A549 (cell line): Measurements from ENCODE around the gene MGAT3. TPM values are rescaled to one million over a fixed set of nuclear protein-coding genes. Genes with fewer than 3 reads are reported as not detected.

Experiments used
- ATAC-seq, 2 experiments: fragments of 200-7000 bp in 1 of 2; fragments of >200 bp in 1 of 2; cut with Nextera tagmentation in 1 of 2; cut with Tn5 transposase in 1 of 2; 3 replicates each; pipeline versions ENCODE4 v1.8.0 to v1.9.1; 2018 to 2020; ENCODE audit warnings: mild to moderate bottlenecking in 1 of 2, moderate library complexity in 1 of 2
- CTCF ChIA-PET: fragments of 300-600 bp; sonication (Branson Sonifier 250); formaldehyde crosslinking; extraction: SDS; loops from one replicate; lab custom pipeline; 2021; ENCODE audit warnings: antibody characterized with exemption, inconsistent platforms; lab: Yijun Ruan, JAX
- POLR2A ChIA-PET: fragments of 350-600 bp; formaldehyde crosslinking; extraction: SDS; loops from one replicate; lab custom pipeline; 2021; ENCODE audit warnings: antibody characterized with exemption, inconsistent platforms; lab: Yijun Ruan, JAX
- DNase-seq, 2 experiments: peaks; one replicate each; pipeline versions ENCODE4 v3.0.0 to v3.0.0-alpha.2; 2011 to 2016; ENCODE audit warnings: low read depth in 1 of 2, low spot score in 1 of 2
- FAIRE-seq: peaks from 2 replicates; lab custom pipeline; 2011; peaks lifted over from hg19 to GRCh38; lab: Jason Lieb, UNC
- H3K27ac ChIP-seq, 2 experiments: fragments of >200 bp; sonication (Bioruptor Twin); formaldehyde crosslinking; 3 replicates each; pipeline ENCODE4 v1.5.1; 2016 to 2017
- H3K4me1 ChIP-seq: fragments of >200 bp; sonication (Bioruptor Twin); formaldehyde crosslinking; 3 replicates; pipeline ENCODE4 v1.6.1; 2016
- H3K4me2 ChIP-seq: fragments of >200 bp; sonication (Bioruptor Twin); formaldehyde crosslinking; 3 replicates; pipeline ENCODE4 v1.6.1; 2016
- H3K4me3 ChIP-seq: fragments of >200 bp; sonication (Bioruptor Twin); formaldehyde crosslinking; 3 replicates; pipeline ENCODE4 v1.5.1; 2016
- H3K9me3 ChIP-seq: fragments of >200 bp; sonication (Bioruptor Twin); formaldehyde crosslinking; 3 replicates; pipeline ENCODE4 v1.6.1; 2016
- CEBPB ChIP-seq, 2 experiments: fragments of >200 bp in 1 of 2; sonication (Bioruptor Twin) in 1 of 2; formaldehyde crosslinking in 1 of 2; IDR thresholded peaks; 2 replicates each; pipeline ENCODE4 v1.6.1; 2012 to 2016
- CHD2 ChIP-seq: fragments of 150-350 bp; IDR thresholded peaks from 2 replicates; pipeline ENCODE4 v1.6.1; 2014; ENCODE audit warnings: low read length; ENCODE audit not compliant: partially characterized antibody
- CHD4 ChIP-seq: fragments of 200-600 bp; sonication (generic); IDR thresholded peaks from 2 replicates; pipeline ENCODE4 v1.6.1; 2016; ENCODE audit warnings: antibody characterized with exemption, mild to moderate bottlenecking, borderline replicate concordance
- EHF ChIP-seq: fragments of 250-450 bp; sonication (Bioruptor Pico); IDR thresholded peaks from 2 replicates; pipeline ENCODE4 v1.5.0; 2020; ENCODE audit warnings: mild to moderate bottlenecking
- EHMT2 ChIP-seq: fragments of 200-600 bp; sonication (generic); IDR thresholded peaks from 2 replicates; pipeline ENCODE4 v1.6.1; 2016; ENCODE audit warnings: antibody characterized with exemption, low read depth, mild to moderate bottlenecking, moderate library complexity
- FOSB ChIP-seq: fragments of 250-450 bp; sonication (Bioruptor Pico); IDR thresholded peaks from 2 replicates; pipeline ENCODE4 v1.5.0; 2020; ENCODE audit warnings: mild to moderate bottlenecking, moderate library complexity
- FOSL2 ChIP-seq, 2 experiments: fragments of 450-650 bp in 1 of 2; fragments of >200 bp in 1 of 2; sonication (Bioruptor Twin) in 1 of 2; formaldehyde crosslinking; IDR thresholded peaks; 2 replicates each; pipeline versions ENCODE4 v1.5.0 to v1.6.1; 2016 to 2020; ENCODE audit warnings: mild to moderate bottlenecking in 1 of 2, moderate library complexity in 1 of 2
- FOXS1 ChIP-seq: fragments of 250-450 bp; sonication (Bioruptor Pico); IDR thresholded peaks from 2 replicates; pipeline ENCODE4 v1.5.0; 2020; ENCODE audit warnings: mild to moderate bottlenecking, moderate library complexity
- GATA3 ChIP-seq: IDR thresholded peaks from 2 replicates; pipeline ENCODE4 v1.6.1; 2012; ENCODE audit warnings: borderline replicate concordance
- HEYL ChIP-seq: fragments of 250-450 bp; sonication (Bioruptor Pico); IDR thresholded peaks from 2 replicates; pipeline ENCODE4 v1.8.0; 2021; ENCODE audit warnings: mild to moderate bottlenecking, moderate library complexity
- HOXB13 ChIP-seq: fragments of 250-450 bp; sonication (Bioruptor Pico); IDR thresholded peaks from 2 replicates; pipeline ENCODE4 v1.5.0; 2020; ENCODE audit warnings: low read depth, mild to moderate bottlenecking, moderate library complexity
- JUN ChIP-seq, 2 experiments: fragments of >200 bp; sonication (Bioruptor Twin); formaldehyde crosslinking; IDR thresholded peaks; 2 replicates in 1 of 2; 3 replicates in 1 of 2; pipeline ENCODE4 v1.6.1; 2016 to 2017
- JUNB ChIP-seq: fragments of >200 bp; sonication (Bioruptor Twin); formaldehyde crosslinking; IDR thresholded peaks from 2 replicates; pipeline ENCODE4 v1.6.1; 2016
- MAFK ChIP-seq: fragments of 450-650 bp; IDR thresholded peaks from 2 replicates; pipeline ENCODE4 v1.6.1; 2014; ENCODE audit not compliant: partially characterized antibody
- NPAS2 ChIP-seq: fragments of 250-450 bp; sonication (Bioruptor Pico); IDR thresholded peaks from 2 replicates; pipeline ENCODE4 v1.8.0; 2022; ENCODE audit warnings: mild to moderate bottlenecking, moderate library complexity, borderline replicate concordance
- NR3C1 ChIP-seq: fragments of >200 bp; sonication (Bioruptor Twin); formaldehyde crosslinking; IDR thresholded peaks from 3 replicates; pipeline ENCODE4 v1.6.1; 2017
- PHF8 ChIP-seq: fragments of 200-600 bp; sonication (generic); IDR thresholded peaks from 2 replicates; pipeline ENCODE4 v1.6.1; 2016; ENCODE audit warnings: low read depth, mild to moderate bottlenecking, antibody characterized with exemption, moderate library complexity, borderline replicate concordance
- POLR2A ChIP-seq: IDR thresholded peaks from 2 replicates; pipeline ENCODE4 v1.6.1; 2012; ENCODE audit warnings: mild to moderate bottlenecking, low read length
- TP53 ChIP-seq: fragments of 250-450 bp; sonication (Bioruptor Pico); IDR thresholded peaks from 2 replicates; pipeline ENCODE4 v1.5.0; 2021; ENCODE audit warnings: mild to moderate bottlenecking, moderate library complexity
- ZSCAN20 ChIP-seq: fragments of 250-450 bp; sonication (Bioruptor Pico); IDR thresholded peaks from 2 replicates; pipeline ENCODE4 v1.8.0; 2022; ENCODE audit warnings: mild to moderate bottlenecking, moderate library complexity
- WGBS: methylation state at CpG from one replicate; pipeline ENCODE4 v1.1.6; 2017; ENCODE audit errors: missing lambda C conversion rate; 5-methylcytosine and 5-hydroxymethylcytosine counted together
- polyA plus RNA-seq, 4 experiments: library from polyadenylated mRNA; depleted of rRNA in 3 of 4; stranded (reverse); fragments of >200 nt; fragmentation: RNase III in 1 of 4; extraction: RNeasy Plus Mini Kit Qiagen cat#74134 plus additional on column Dnase treatment in 1 of 4; gene quantifications; 2 replicates in 3 of 4; 3 replicates in 1 of 4; pipeline ENCODE4 v1.2.3, GENCODE V29; 2011 to 2017
- TF ChIP-seq, protein P1 (sequence below): IDR thresholded peaks from 2 replicates; pipeline ENCODE4 v1.6.1; 2012
- TF ChIP-seq, protein P2 (sequence below): IDR thresholded peaks from 2 replicates; pipeline ENCODE4 v1.6.1; 2012; ENCODE audit warnings: low read depth, borderline replicate concordance
- TF ChIP-seq, protein P3 (sequence below): fragments of 450-650 bp; IDR thresholded peaks from 2 replicates; pipeline ENCODE4 v1.6.1; 2014; ENCODE audit warnings: antibody characterized with exemption
- TF ChIP-seq, protein P4 (sequence below): fragments of >200 bp; sonication (Bioruptor Twin); formaldehyde crosslinking; IDR thresholded peaks from 2 replicates; pipeline ENCODE4 v1.6.1; 2016
- TF ChIP-seq, protein P5 (sequence below): fragments of 250-450 bp; sonication (Bioruptor Pico); IDR thresholded peaks from 2 replicates; pipeline ENCODE4 v1.5.0; 2021; ENCODE audit warnings: mild to moderate bottlenecking, moderate library complexity, borderline replicate concordance

MGAT3 gene
- polyA plus RNA-seq, 2 of the 4 experiments (the other 2 are of a cell fraction) = 0.62 to 0.84 TPM

DNA sequence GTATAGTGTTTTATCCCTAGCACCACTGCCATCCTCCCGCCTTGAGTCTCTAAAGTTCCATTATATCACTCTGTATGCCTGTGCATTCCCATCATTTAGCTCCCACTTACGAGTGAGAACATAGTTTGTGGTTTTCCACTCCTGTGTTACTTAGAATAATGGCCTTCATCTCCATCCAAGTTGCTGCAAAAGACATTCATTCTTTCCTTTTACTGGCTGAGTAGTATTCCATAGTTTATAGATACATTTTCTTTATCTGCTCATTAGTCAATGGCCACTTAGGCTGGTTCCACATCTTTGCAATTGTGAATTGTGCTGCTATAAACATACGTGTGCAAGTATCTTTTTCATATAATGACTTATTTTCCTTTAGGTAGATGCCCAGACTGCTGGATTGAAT, 32.8 kb upstream of the MGAT3 start (continued):
- no peak for TF ChIP-seq PHF8

DNA sequence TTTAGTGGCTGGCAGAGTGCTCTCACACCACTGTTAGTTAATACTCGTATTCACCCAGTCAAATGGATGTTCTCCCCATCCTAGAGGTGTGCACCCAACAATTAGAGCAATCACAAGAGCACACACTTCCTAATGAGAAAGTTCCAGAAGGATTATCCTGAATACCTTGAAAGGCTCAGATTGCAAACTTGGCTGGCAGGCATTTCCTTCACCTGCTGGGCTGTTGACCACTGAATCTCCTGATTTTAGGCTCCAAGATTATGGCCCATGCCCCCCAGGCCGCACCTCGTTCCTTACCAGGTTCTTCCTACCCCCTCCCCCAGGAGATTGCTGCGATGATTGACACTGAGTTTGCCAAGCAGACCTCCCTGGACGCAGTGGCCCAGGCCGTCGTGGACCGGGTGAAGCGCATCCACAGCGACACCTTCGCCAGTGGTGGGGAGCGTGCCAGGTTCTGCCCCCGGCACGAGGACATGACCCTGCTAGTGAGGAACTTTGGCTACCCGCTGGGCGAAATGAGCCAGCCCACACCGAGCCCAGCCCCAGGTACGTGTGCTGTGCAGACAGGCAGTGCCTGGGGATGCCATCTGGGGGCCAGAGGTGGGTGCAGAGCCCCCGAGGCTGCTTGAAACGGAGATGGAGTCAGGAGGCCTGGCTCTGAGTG, 30.3 kb upstream of the MGAT3 start:
- Histone ChIP-seq H3K4me2 (no peak overlapping the region), H3K4me1 (no peaks in the 10 kb centered on the region), H3K9me3 (no peaks in the 10 kb centered on the region), H3K27ac (no peak overlapping the region), H3K4me3 (no peak overlapping the region)
- ATAC-seq = no peak
- WGBS = 90% methylated on average over 7 of the region's 20 CpGs
- TF ChIP-seq JUNB (no peak), TP53 (no peak), HEYL (no peak), CHD2 (no peak), EHMT2 (no peak), EHF (CRISPR knock-in tag) (no peak), NPAS2 (CRISPR knock-in tag) (no peak)
- CTCF ChIA-PET = no interaction called here
- no peak for DNase-seq
- no peak for FAIRE-seq
- POLR2A ChIA-PET = no interaction called here

DNA sequence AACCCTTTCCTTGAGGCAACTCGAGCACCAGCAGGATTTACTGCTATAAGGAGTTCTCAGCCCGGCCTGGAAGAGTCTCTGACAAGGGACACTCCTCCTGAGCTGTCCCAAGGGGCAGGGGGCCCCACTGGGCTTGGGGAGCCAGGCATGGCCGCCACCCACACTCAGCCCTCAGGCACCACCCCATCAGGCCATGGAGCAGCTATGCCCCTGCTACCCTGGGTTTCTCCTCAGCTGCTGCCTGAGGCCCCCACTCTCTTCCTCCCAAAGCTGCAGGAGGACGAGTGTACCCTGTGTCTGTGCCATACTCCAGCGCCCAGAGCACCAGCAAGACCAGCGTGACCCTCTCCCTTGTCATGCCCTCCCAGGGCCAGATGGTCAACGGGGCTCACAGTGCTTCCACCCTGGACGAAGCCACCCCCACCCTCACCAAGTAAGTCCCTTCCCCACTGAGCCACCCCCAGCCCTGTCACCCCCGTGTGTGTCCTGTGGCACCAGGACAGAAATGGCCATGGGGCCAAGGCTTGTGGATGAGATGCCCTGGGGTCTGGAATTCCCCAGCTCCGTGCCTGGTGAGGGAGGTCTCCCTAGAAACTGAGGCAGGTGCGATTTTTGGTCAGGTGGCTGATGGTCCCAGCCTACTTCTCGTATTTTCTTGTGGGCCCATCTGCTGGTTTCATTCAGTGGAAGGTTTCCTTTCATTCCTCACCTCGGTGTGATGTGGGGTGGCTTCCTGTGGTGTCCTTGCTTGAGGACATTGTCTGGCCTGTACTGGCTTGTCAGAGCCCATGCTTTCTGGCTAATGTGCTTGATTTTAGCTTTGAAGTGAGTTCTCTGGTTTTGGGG, 28.8 kb upstream of the MGAT3 start:
- H3K9me3 ChIP-seq = no peaks in the 10 kb centered on the region
- POLR2A ChIA-PET = no interaction called here
- TF ChIP-seq, protein P1, sequence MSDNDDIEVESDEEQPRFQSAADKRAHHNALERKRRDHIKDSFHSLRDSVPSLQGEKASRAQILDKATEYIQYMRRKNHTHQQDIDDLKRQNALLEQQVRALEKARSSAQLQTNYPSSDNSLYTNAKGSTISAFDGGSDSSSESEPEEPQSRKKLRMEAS = no peak
- TF ChIP-seq, protein P2, sequence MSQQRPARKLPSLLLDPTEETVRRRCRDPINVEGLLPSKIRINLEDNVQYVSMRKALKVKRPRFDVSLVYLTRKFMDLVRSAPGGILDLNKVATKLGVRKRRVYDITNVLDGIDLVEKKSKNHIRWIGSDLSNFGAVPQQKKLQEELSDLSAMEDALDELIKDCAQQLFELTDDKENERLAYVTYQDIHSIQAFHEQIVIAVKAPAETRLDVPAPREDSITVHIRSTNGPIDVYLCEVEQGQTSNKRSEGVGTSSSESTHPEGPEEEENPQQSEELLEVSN = no peak
- TF ChIP-seq MAFK (no peak), FOSL2 (IDR thresholded peaks at IDR 0.05) (no peak), FOSL2 (CRISPR knock-in tag; IDR thresholded peaks at IDR 0.05) (no peak), POLR2A (no peak), JUNB (no peak), JUN (IDR thresholded peaks at IDR 0.05) (no peak), GATA3 (no peak), PHF8 (no peak), CHD2 (no peak), NR3C1 (no peak), FOXS1 (no peak), CHD4 (no peak), ZSCAN20 (no peak), CEBPB (IDR thresholded peaks at IDR 0.05) (no peak), HOXB13 (no peak), FOSB (CRISPR knock-in tag) (no peak)
- TF ChIP-seq, protein P3, sequence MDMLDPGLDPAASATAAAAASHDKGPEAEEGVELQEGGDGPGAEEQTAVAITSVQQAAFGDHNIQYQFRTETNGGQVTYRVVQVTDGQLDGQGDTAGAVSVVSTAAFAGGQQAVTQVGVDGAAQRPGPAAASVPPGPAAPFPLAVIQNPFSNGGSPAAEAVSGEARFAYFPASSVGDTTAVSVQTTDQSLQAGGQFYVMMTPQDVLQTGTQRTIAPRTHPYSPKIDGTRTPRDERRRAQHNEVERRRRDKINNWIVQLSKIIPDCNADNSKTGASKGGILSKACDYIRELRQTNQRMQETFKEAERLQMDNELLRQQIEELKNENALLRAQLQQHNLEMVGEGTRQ = no peak
- TF ChIP-seq, protein P4, sequence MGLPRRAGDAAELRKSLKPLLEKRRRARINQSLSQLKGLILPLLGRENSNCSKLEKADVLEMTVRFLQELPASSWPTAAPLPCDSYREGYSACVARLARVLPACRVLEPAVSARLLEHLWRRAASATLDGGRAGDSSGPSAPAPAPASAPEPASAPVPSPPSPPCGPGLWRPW = no peak
- TF ChIP-seq, protein P5, sequence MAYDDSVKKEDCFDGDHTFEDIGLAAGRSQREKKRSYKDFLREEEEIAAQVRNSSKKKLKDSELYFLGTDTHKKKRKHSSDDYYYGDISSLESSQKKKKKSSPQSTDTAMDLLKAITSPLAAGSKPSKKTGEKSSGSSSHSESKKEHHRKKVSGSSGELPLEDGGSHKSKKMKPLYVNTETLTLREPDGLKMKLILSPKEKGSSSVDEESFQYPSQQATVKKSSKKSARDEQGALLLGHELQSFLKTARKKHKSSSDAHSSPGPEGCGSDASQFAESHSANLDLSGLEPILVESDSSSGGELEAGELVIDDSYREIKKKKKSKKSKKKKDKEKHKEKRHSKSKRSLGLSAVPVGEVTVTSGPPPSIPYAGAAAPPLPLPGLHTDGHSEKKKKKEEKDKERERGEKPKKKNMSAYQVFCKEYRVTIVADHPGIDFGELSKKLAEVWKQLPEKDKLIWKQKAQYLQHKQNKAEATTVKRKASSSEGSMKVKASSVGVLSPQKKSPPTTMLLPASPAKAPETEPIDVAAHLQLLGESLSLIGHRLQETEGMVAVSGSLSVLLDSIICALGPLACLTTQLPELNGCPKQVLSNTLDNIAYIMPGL (CRISPR knock-in tag) = no peak
- TF ChIP-seq, all 56 proteins: peak for 0
- no peak overlapping the region for H3K4me2 ChIP-seq
- H3K4me3 ChIP-seq = no peak overlapping the region
- CTCF ChIA-PET = no interaction called here
- FAIRE-seq (no peak), DNase-seq (no peak), ATAC-seq (no peak)
- no peak overlapping the region for H3K27ac ChIP-seq
- 82% methylated on average over 9 of the region's 13 CpGs for WGBS
- H3K4me1 ChIP-seq = no peaks in the 10 kb centered on the region
